Measurements from ENCODE around the gene BCAS1. TPM values are rescaled to one million over a fixed set of nuclear protein-coding genes. Genes with fewer than 3 reads are reported as not detected.

Gene BCAS1
- total RNA-seq, 2 donors from 2014 or later = 32.0 to 58.6 TPM

DNA sequence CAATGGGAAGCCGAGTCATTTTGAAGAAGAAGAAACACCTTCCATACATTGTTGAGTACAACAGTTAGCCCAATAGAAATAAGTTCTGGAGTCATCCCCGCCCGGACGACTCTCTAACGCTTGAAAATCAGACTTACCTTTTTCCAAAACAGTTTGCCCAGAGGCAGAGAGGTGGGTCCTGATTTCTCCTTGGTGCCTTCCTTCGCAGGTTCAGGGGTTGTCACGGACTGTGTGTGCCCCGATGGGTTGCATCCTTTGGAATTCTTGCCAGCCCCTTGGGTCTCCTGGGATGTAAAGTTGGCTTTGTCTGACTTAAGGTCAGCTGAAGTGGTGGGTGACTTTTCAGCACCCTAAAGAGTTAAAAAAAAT, 85.3 kb downstream of the BCAS1 start:
- Histone ChIP-seq H3K36me3 (no peaks in the 10 kb centered on the region), H3K27ac (no peak overlapping the region), H3K4me3 (no peak overlapping the region), H3K9me3 (no peaks in the 10 kb centered on the region), H3K27me3 (replicated peaks; ENCODE audit: insufficient read depth) (no peaks in the 10 kb centered on the region), H3K4me1 (replicated peaks) (no peaks in the 10 kb centered on the region)
- no peak for DNase-seq (ENCODE audit: low spot score)
- no peak for TF ChIP-seq POLR2AphosphoS5 (IDR thresholded peaks at IDR 0.05)
- 97% methylated on average over 8 of the region's 8 CpGs for WGBS
- intact Hi-C loops (cut with DNase I) = no loop called here

GRCh38 chr20:53984356-53985149, 85.8 kb downstream of the BCAS1 start:
- H3K27ac ChIP-seq = no peak overlapping the region
- no peak for DNase-seq (ENCODE audit: low spot score)
- intact Hi-C loops (cut with DNase I) = no loop called here
- no peaks in the 10 kb centered on the region for H3K36me3 ChIP-seq
- no peak for TF ChIP-seq POLR2AphosphoS5 (IDR thresholded peaks at IDR 0.05)
- no peak for TF ChIP-seq POLR2A (IDR thresholded peaks at IDR 0.05)
- no peak for TF ChIP-seq CTCF (IDR thresholded peaks at IDR 0.05)
- H3K4me1 ChIP-seq (replicated peaks) = no peaks in the 10 kb centered on the region
- 68% methylated on average over 6 of the region's 6 CpGs for WGBS
- no peak overlapping the region for H3K4me3 ChIP-seq
- H3K27me3 ChIP-seq (replicated peaks; ENCODE audit: insufficient read depth) = no peaks in the 10 kb centered on the region
- H3K9me3 ChIP-seq = no peaks in the 10 kb centered on the region

- no peak for DNase-seq (ENCODE audit: low spot score)
- TF ChIP-seq POLR2AphosphoS5 (IDR thresholded peaks at IDR 0.05) (no peak), POLR2A (IDR thresholded peaks at IDR 0.05) (no peak), CTCF (IDR thresholded peaks at IDR 0.05) (no peak)
- H3K4me1 ChIP-seq (replicated peaks) = no peaks in the 10 kb centered on the region
- no peak overlapping the region for H3K4me3 ChIP-seq
- H3K36me3 ChIP-seq = no peaks in the 10 kb centered on the region
- no peaks in the 10 kb centered on the region for H3K9me3 ChIP-seq
- H3K27ac ChIP-seq = no peak overlapping the region
- H3K27me3 ChIP-seq (replicated peaks; ENCODE audit: insufficient read depth) = no peaks in the 10 kb centered on the region
- intact Hi-C loops (cut with DNase I) = no loop called here
- WGBS = 88% methylated on average over 3 of the region's 3 CpGs
These were observed 87.0 kb downstream of the BCAS1 start for GRCh38 chr20:53983401-53983800.

GRCh38 chr20:53982624-53983023, 87.8 kb downstream of the BCAS1 start:
- Histone ChIP-seq H3K9me3 (no peaks in the 10 kb centered on the region), H3K36me3 (no peaks in the 10 kb centered on the region), H3K4me3 (no peak overlapping the region), H3K27ac (no peak overlapping the region), H3K4me1 (replicated peaks) (no peaks in the 10 kb centered on the region), H3K27me3 (replicated peaks; ENCODE audit: insufficient read depth) (no peaks in the 10 kb centered on the region)
- no peak for TF ChIP-seq POLR2AphosphoS5 (IDR thresholded peaks at IDR 0.05)
- no peak for TF ChIP-seq POLR2A (IDR thresholded peaks at IDR 0.05)
- no peak for TF ChIP-seq CTCF (IDR thresholded peaks at IDR 0.05)
- DNase-seq (ENCODE audit: low spot score) = no peak
- intact Hi-C loops (cut with DNase I) = no loop called here
- WGBS = 72% methylated on average over 2 of the region's 2 CpGs

DNA sequence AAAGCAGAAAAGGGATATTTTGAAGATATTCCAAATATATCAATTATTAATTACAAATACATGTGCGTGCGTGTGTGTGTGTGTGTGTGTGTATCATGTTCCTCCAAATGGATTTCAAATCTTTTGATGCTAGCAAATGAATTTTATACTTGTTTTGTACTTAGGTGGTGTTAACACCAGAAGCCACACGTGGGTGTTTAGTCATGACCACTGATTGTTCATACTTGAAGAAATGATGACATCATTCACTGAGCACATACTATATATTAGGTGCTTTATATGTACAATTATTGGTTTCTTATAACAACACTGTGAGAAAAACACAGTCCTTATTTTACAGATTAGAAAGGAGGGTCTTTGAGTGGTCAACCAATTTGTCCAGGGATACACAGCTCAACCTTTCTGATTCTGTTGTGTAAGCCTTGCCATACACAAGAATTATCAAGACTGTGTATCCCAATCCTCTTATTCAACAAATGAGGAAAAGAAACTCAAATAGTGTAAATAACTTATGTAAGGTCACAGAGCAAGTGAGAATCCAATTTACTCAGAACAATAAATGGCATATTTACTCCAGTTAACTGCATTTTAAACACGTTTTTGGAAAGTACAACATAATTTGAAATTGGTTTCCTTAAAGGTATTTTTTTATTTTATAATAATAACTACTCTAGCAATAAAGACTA, 88.5 kb downstream of the BCAS1 start:
- Histone ChIP-seq H3K36me3 (no peaks in the 10 kb centered on the region), H3K9me3 (no peaks in the 10 kb centered on the region), H3K4me1 (replicated peaks) (no peaks in the 10 kb centered on the region), H3K4me3 (no peak overlapping the region), H3K27me3 (replicated peaks; ENCODE audit: insufficient read depth) (no peaks in the 10 kb centered on the region), H3K27ac (no peak overlapping the region)
- TF ChIP-seq POLR2AphosphoS5 (IDR thresholded peaks at IDR 0.05) (no peak), POLR2A (IDR thresholded peaks at IDR 0.05) (no peak), CTCF (IDR thresholded peaks at IDR 0.05) (no peak)
- no peak for DNase-seq (ENCODE audit: low spot score)
- 81% methylated on average over 4 of the region's 4 CpGs for WGBS
- intact Hi-C loops (cut with DNase I) = no loop called here

All from prostate gland (tissue), 2 donors.